Islet precursor cell (in vitro differentiated cells): ENCODE measurements around the gene DEK.

Source experiments
- DNase-seq: peaks from one replicate; pipeline ENCODE4 v3.0.0-alpha.2; 2018

The DEK gene

DNA sequence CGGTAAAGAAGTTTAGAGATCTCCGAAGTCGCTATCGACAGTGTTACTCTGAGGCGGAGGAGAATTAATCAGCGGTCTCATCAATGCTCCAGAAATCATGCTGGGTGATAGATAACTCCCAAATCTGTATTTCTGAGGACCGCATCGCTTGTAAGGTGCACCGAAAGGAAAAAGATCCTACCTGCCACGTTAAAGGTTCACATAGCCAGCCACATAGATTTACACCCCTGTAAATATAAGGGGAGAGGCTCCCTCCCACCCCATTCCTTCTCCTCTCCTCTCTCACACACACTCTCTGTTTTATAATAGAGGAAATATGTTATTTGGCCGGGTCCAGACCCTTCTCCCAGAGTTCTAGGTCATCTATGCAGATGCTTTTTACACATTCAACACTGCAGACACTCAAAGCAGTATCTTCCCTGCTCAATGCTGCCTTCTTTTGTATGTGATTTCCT lies 620 bp upstream of the DEK start:
- DNase-seq: no peak

DNA sequence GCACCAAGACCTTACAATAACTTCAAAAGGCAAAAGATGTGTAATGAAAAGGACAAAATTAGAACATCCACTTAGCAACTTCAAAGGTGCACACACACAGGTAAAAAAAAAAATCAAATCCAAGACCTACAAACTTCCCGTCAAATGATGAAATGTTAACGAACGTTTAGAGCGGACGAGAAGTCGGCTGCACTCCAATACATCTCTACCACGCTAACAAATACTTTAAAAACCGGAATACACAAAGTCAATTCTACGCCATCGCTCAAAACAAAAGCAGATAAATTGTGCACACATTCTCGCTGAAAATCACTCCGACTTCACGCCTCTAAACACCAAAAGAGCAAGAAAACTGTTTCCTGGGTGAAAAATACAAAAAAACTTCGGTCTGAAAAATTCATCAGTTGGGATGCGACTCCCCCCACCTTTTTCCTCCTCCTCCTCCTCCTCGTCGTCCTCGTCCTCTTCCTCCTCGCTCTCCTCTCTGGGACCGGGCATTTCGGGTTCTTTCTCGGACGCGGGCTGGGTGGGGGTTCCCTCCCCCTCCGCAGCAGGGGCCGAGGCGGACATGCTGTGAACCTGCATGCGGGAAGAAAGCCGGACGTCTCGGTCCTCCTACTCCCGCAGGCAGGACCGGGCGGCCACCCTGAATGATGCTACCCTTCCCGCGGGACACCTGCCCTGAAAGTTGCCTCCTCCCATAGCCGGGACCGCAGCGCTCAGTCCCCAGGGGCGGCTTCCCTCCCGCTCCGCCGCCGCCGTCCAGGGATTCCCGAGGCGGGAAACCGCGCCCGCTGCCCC lies 712 bp downstream of the DEK start:
- peak; percentile 76 for DNase-seq

DNA sequence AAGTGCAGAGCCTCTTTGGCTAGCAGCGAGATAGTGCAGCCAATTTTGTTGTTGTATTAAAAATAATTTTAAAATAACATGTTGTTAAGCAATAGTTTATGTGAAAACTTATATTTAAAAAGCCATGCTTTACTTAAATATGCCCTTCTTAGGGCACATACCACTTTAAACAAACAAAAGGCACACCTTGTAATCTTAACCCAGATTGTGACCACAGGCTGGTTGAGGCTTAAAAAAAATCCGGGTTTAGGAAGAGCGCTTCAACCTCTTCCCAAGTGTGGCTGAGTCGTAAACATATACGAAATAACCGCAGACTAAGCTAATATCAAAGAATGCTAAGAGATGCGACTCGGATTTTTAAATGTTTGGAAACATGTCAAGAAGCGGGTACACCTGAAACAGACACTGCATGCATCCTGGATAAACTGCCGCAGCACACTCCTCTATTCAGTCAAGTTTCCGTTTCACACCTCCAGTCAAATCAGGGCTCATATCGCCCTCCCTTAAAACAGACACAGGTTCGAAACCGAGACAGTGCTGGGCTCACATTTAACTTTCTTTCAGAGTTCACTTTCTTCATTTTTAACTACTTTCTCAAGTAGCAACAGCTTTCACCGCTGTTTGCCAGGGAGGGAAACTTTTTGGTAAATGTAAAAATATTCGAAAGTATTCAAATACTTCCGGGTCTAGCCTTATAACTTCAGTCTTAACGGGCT lies 1.5 kb downstream of the DEK start:
- DNase-seq: no peak

DNA sequence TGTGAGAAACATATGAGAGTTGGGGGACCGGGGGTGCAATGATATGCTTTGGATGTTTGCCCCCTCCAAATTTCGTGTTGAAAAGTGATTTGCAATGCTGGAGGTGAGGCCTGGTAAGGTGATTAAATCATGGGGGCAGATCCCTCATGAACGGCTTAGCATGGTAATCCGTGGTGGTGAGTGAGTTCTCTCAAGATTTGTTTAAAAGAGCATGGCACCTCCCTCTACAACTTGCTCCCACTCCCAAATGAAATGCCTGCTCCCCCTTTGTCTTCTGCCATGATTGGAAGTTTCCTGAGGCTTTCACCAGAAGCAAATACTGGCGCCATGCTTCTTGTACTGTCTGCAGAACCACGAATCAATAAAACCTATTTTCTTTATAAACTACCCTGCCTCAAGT lies 2.5 kb downstream of the DEK start:
- no peak for DNase-seq

DNA sequence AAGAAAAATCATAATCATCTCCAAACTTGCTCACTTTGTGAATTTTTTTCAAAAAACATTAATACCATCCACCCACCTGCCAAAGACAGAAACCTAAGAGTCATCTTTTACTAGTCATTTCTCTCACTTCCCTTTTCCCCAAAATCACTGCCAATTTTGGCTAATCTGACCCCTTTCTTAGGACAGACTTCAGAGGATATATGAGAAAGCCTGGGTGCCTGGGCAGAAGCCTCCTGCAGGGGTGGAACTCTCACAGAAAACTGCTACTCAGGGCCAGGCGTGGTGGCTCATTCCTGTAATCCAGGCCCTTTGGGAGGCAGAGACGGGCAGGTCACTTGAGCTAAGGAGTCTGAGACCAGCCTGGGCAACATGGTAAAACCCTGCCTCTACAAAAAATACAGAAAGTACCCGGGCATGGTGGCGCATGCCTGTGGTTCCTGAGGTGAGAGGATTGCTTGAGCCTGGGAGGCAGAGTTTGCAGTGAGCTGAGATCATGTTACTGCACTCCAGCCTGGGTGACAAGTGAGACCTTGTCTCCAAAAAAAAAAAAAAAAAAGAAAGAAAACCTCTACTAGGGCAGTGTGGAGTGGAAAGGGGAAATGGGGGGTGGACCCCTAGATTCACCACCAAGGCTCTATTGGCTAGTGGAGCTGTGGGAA lies 3.8 kb downstream of the DEK start:
- peak; percentile 76 for DNase-seq

DNA sequence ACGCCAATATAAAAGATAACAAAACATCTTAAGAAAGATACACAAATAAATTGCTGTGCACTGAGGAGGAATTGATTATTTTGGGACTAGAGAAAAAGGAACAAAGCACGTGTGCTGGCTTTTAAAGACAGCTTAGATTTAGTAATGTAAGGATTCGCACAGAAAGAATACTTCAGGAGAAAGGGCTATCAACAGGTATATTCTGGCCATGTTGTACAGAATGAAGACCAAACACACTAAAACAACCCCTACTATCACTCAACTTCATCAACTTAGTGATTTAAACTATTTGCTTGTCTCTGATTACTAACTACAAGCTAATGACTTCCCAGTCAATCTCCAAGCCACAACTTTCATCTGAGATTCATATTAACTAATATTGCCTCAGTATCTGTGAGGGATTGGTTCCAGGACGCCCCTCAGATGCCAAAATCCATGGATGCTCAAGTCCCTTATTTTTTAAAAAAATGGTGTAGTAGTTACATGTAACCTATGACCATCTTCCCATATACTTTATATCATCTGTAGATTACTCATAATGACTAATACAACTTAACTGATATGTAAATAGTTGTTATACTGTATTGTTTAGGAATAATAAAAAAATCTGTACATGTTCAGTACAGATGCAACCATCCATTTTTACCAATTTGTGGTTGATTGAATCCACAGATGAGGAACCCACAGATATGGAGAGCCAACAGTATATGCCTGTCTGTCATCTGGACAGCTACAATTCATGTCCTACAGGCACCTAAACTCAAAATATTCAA lies 4.5 kb downstream of the DEK start:
- no peak for DNase-seq

DNA sequence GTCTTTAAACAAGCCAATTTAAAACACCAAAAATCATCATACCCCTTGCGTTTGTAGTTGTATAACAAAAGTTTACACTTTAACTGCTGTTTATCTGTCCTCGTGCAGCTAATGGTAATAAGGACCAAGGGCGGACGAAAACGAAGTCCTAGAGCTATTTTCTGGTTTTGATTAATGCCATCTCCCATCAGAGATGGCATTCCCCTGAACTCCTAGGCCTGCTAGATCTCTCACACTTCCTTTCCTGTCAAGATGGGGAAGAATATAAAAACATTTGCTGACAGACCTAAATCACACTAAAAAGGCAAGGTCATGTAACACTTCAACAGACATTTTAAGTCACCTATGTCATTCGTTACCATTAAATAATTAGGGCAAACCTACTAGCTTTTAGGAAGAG lies 9.5 kb downstream of the DEK start:
- DNase-seq: no peak

DNA sequence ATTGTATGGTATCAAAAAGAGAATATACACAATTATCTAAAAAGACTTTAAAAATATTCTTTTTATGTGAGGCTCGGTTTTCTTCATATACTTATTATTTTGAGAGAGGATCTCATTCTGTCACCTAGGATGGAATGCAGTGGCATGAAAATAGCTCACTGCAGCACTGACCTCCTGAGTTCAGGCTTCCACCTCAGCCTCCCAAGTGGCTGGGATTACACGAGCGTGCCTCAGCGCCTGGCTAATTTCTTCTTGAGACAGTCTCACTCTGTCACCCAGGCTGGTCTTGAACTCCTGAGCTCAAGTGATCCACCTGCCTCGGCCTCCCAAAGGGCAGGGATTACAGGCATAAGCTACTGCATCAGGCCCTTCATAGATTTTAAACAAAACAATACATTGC lies 10.7 kb downstream of the DEK start:
- DNase-seq: no peak

DNA sequence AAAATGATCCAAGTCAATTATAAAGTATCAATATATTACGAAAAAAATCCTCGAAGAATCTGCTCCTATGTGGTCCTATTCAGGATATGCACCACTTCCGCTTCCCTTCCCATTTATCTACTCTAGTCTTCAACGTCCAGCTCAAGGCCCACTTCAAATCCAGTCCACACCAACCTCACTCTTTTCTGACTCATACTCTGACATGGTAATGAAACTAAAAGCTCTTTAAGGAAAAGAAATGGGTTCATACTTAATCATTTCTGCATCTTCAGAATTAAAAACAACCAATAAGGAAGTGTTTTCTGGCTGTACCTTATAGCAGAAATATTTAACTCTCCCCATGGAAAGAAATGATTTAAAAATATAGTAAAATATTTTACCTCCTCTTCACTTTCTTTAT lies 15.1 kb downstream of the DEK start:
- no peak for DNase-seq

DNA sequence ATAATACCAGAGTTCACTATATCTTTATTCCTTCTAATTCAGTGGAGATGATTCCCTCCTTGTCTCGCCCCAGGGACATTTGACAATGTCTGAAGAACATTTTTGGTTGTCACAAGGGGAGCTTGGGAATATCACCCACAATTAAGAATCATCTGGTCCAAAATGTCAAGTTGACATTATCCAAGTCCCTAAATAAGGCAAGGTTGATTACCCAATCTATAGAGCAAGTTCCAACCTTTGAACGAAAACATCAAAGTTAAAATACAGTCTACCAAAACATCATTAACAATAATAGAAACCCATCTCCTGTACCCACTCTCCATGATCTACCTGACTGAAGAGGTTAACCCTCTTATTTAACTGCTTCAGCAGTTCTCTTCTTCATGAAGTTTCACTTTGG lies 15.6 kb downstream of the DEK start:
- DNase-seq: no peak

DNA sequence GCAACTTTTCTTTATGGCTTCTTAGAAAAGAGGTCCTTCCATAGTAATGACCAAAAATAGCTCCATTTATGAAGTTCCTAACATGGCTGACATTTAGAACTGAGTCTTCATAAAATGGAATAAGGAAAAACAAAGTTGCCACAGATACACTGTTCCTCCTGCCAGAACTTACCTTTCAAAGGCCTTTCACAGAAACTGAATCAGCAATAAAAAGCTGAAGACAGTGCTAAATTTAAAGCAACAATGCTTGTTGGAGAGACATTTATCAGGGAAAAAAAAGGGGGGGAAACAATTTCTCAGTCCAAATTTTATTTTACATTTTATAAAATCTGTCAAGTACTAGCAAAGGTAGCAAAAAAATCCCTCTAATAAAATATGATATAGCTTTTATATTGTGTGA lies 17.3 kb downstream of the DEK start:
- DNase-seq: no peak

DNA sequence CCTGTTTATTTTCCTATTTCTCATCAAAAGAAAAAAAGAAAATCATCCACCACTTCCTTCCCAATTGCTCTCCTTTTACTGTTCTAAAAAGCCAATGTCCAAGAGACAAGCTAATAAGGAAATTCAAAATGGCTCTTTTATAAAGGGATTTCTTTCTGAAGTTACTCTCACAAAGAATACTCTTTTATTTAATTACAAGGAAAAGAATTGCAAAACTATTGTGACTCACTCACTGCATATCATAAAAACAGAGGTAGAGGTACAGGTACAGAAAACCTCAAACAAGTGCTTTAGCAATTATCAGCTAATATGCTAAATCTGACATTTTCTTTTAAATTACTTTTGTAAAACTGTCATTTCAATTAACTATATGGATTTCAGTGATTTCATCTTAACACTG lies 18.1 kb downstream of the DEK start:
- DNase-seq: no peak

DNA sequence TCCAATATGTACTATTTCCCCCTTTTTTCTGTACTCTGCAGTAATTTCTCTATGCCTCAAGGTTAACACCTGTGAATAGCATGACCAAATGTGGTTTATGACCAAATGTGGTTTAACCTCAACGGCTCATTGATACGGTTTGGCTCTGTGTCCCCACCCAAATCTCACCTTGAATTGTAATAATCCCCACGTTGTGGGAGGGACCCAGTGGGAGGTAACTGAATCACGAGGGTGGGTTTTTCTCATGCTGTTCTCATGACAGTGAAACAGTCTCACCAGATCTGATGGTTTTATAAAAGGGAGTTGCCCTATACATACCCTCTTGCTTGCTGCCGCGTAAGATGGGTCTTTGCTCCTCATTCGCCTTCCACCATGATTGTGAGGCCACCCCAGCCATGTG lies 18.7 kb downstream of the DEK start:
- DNase-seq: no peak

DNA sequence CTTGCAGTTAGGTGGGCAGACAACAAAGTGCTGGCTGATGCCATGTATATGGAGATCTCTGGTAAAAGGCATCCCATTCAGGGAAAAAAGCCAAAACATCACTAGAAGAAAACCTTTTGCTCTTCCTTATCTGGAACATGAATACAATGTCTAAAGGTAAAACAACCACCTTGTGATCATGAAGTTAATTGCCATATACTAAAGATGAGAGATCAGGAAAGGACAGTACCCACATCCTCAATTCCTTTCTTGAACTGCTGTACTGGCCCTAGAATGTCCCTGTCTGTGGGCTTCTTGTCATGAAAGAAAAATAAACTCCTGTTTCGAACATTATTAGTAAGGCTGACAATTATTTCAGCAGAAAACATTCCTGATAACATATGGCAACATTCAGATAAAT lies 19.3 kb downstream of the DEK start:
- no peak for DNase-seq

DNA sequence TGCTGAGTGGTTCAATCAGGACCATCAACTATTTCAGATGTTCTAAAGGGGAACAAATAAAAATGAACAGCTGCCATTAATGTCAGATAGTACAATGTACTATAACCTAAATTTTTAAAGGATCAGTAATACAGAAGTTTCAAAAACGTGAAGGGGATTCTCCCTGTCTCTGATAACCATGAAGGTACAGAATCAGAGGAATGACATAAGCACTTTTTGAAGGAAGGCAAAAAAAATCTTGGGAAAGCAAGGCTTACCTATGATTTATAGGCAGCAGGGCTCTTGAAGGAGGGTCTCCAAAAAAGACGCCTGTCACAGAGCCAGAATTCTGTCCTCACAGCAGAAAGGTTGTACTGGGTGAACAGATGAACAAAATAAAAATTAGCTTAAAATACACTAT lies 20.1 kb downstream of the DEK start:
- DNase-seq: no peak

DNA sequence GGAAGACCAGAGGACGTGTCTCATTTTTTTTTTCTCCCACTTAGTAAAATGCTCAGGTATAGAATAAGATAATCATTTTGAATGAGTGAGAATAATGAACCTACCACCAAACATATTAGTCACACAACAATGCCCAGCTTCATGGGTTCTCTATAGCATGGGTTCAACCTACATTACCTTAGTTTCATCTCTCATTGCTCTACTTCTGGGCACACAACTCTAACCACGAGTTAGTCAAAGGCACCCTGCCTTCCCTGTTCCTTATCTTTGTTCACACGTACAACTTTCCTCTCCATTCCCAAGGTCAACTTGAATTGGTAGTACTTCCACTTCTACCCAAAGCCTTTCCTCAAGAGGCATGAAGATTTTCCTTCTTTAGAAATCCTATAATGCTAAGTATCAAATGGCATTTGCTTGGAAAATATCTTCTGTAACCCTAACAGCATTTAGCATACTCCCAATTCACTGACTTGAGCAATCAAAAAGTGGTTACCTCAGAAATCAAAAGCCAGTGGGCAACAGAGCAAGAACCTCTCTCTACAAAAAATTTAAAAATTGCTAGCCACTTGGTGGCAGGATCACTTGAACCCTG lies 20.9 kb downstream of the DEK start:
- DNase-seq: no peak

DNA sequence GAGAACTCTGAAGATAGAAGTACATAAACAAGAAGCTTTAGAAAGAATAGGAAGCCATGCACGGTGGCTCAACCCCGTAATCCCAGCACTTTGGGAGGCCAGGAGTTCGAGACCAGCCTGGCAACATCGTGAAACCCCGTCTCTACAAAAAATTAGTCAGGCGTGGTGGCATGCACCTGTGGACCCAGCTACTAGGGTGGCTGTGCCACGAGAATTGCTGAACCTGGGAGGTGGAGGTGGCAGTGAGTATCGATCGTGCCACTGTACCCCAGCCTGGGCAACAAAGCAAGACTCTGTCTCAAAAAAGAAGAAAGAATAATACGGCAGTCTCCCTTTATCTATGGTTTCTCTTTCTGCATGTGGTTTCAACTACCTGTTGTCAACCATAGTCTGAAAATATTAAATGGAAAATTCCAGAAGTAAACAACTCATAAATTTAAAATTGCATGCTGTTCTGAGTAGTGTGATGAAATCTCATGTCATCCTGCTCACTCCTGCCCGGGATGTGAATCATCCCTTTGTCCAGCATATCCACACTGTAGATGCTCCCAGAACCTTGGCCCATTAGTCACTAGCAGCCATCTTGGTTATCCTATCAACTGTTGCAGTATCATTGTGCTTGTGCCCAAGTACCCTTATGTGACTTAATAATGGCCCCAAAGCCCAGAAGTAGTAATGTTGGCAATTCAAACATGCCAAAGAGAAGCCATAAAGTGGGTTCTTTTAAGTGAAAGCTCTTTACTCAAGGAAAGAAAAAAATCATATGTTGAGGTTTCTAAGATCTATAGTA lies 22.1 kb downstream of the DEK start:
- no peak for DNase-seq

DNA sequence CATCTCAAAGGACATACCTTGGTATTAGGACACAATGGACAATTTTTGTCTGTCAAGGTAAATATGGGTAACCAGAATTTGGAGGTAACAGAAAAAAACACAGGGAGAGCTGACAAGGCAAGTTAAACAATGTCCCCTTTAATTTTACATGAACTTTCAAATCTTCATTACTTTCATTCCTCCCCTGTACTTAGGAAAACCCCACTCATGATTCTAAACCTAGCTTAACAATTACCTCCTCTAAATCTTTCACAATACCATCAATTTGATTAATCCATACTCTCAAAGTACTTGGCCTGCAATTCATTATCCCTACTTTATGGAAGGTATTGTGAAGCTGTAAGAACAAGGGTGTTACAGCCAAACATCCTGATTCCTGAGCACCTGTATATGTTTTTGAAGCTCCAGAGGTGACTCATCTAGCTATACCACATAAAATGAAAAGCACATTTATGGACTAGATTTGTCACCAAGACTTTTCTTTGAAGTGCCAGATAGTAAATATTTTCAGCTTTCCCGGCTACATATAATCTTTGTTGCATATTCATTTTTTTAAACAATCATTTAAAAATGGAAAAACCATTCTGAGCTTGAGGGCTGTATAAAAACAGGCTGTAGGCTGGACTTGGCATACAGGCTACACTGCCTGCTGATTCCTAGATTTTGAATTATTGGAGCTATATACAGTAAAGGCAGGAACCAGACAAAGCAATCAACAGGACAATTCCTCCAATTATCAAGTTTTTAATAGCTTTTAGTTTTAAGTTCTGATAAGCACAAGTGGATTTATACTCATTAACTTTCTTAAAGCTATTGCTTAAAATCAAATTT lies 22.9 kb downstream of the DEK start:
- DNase-seq: no peak

DNA sequence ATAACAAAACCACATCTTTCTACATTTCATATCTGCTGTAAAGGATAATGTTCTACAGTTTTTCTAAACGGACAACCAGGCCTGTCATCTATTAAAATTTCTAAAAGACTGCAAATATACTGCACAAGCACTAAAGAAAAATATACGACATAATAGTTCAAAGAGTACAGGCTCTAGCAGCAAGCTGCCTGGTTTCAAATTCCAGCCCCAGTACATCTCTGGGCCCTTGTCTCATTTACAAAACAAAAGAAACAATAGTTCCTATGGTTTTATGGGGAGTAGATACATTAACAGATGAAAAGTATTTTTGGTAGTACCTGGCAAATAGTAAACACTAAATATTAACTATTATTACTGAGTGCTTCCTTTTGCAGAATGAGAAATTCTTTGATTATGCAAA lies 24.1 kb downstream of the DEK start:
- DNase-seq: no peak

DNA sequence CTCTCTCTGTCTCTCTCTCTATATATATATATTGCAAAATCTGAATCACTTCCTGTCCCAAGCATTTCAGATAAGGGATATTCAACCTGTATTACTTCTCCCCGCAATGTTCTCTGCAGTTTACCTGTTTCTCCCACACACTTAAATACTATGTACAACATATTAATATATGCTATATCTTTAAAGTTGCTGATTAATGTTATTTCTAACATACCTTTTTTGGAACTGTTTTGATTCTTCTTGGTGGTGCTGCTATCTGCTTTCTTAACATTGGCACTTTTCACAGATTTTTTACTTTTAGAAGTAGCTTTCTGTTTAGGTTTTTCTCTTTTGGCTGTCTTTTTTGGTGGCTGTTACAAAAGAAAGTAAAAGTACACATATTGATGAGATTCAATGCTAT lies 27.2 kb downstream of the DEK start:
- DNase-seq: no peak

DNA sequence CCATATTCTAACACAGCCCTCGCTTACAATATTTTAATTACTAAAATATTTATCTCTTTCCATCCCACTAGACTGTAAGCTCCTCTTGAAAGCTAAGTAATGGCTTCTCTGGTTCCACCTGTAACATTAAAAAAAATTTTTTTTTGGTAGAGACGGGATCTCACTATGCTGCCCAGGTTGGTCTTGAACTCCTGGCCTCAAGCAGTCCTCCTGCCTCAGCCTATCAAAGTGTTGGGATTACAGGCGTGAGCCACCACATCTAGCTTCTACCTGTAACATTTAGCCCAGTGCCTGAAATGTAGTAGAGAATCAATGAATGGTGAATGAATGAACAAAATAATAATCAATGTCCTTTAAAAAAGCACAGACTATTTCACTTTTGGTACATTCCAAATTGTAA lies 28.8 kb downstream of the DEK start:
- DNase-seq: no peak
